Endometrial microvascular endothelial cells (primary cell): ENCODE measurements around the gene TYMP. TPM values are rescaled to one million over a fixed set of nuclear protein-coding genes. Genes with fewer than 3 reads are reported as not detected.

ENCODE experiments used
- in situ Hi-C: cut with HindIII; loops from 2 replicates; pipeline ENCODE4 v1.10.0; 2017; ENCODE audit warnings: low sequenced_read_pairs, low pct_unique_long_range_greater_than_20kb; ENCODE audit errors: inconsistent ontology term
- total RNA-seq: library from RNA; depleted of rRNA; stranded (reverse); fragments of >200 nt; gene quantifications from one replicate; pipeline ENCODE4 v1.2.3, GENCODE V29; 2015; ENCODE audit errors: inconsistent ontology term

The TYMP gene
- total RNA-seq, 1 donor from 2014 or later, result 16.1 TPM

DNA sequence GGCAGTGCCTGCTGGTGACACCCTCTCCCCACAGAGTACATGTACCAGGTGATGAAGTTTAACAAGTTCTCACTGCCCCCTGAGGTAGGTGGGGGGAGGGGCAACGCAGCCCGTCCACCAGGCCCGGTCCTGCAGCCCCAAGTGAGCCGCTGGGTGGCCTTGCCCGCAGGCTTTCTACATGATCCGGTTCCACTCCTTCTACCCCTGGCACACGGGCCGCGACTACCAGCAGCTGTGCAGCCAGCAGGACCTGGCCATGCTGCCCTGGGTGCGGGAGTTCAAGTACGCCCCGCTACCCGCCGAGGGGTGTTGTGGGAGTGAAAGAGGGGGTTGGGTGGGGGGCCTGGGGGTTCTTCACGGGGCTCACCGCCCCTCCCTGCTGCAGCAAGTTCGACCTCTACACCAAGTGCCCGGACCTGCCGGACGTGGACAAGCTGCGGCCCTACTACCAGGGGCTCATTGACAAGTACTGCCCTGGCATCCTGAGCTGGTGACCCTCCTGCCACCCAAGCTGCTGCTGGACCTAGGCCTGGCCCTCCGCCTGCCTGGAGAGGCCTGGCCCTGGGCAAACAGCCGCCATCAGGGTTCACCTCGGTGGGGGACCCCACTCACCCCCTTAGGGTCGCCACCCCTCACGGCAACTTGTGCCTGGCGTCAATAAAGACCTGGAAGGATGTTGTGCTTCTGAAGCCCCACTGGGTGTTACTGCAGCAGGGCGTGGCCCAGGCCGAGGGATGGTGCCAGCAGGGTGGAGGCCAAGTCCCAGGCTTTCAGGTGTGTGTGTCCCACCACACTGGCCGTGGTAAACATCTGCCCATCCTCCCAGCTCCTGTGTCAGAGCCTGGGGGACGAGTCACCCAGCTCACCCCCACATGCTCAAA is 40.2 kb downstream of the TYMP start:
- in situ Hi-C loops, result no loop called here

DNA sequence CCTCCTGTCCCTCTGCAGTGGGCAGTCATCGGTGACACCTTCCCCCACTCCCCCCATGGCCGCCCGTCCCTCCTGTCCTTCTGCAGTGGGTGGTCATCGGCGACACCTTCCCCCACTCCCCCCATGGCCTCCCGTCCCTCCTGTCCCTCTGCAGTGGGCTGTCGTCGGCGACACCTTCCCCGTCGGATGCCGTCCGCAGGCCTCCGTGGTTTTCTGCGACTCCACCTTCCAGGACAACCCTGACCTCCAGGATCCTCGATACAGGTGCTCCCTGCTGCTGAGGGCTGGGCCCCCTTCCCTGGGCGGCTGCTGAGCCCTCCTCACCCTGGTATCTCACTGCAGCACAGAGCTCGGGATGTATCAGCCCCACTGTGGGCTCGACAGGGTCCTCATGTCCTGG is 40.9 kb downstream of the TYMP start:
- in situ Hi-C loops, result no loop called here

DNA sequence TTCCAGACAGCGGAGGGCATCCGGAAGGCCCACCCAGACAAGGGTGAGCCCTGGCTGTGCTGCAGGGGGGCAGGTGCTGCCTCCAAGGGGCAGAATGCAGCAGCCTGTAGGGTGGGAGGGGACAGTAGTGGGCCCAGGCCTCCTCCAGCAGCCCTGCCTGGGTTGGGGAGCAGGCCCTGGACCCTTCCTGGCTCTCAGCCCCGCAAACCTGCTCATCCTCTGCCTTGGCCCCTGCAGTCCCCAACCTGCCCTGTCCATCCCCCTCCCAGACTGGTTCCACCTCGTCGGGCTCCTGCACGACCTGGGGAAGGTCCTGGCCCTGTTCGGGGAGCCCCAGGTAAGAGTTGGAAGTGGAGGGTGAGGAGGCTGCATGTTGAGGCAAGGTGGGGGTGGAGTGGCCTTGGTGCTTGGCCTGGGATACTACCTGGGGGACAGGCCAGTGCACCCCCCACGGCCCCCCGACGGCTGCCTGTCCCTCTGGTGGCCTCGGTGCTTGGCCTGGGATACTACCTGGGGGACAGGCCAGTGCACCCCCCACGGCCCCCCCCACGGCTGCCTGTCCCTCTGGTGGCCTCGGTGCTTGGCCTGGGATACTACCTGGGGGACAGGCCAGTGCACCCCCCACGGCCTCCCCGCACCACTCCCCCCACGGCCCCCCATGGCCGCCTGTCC is 41.7 kb downstream of the TYMP start:
- in situ Hi-C loops, result no loop called here

DNA sequence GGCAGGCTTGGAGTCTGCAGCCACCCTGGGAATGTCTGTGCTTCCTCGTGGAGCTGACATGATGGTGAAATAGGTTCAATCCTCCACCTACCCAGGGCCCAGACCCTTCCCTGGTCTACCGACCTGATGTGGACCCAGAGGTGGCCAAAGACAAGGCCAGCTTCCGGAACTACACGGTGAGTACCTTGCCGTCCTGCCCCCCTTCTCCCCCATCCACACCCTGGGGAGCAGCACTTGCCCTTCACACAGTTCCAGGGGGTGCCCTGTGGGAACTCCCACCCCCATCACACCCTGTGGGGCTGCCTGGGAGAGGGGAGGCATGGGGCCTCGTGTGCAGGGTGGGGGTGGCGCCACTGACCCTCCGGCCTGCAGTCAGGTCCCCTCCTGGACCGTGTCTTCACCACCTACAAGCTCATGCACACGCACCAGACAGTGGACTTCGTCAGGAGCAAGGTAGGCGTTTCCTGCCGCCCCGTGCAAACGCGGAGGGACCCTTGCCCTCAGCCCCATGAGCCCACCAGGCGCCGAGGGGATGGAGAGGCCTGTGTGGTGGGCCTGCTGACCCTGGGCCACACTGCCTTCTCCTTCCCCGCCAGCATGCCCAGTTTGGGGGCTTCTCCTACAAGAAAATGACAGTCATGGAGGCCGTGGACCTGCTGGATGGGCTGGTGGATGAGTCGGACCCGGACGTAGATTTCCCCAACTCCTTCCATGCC is 42.4 kb downstream of the TYMP start:
- in situ Hi-C loops, result no loop called here

- in situ Hi-C loops, result no loop called here
Measured at GRCh38 chr22:50486561-50487289, 43.1 kb downstream of the TYMP start, which contains the start of gene MIOX. Gene MIOX, plus strand, starts transcription at chr22:50486859. Its CDS starts 39 bp downstream, at chr22:50486898.

DNA sequence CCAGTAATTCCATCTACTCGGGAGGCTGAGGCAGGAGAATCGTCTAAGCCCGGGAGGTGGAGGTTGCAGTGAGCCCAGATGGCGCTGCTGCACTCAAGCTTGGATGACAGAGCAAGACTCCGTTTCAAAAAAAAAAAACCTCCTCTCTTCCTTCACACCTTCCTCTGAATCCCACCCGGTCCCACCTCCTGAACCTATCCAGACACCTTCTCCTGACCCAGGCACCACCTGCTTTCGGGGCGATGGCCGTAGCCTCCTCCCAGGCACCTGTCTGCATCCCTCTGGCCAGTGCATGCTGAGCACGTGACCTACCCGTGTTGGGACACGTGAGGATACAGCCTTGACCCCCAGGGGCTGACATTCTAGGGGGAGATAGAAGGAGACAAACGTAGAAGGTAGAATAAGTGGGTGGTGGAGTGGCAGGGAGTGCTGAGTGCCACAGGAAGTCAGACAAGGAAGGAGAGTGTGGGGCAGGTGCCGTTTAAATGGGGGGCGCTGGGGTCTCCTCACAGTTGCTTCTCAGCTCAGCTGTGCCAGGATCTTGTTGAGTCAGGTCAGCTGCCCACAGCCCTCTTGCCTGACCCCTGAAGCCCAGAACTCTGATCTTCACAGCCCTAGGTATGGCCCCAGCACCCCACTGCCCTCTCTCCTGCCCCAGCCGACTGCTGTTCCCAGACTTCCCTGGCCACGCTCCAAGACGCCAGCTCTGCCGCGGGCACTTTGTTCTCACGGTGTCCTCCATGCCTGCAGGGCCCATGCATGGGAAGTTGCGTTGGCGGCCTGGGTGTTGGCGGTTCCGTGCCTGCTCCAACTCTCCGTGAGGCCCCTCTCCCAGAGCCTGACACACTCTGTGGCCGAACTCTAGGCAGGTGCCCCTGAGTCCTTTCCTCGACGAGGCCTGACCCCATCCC is 44.3 kb downstream of the TYMP start:
- in situ Hi-C loops, result no loop called here

DNA sequence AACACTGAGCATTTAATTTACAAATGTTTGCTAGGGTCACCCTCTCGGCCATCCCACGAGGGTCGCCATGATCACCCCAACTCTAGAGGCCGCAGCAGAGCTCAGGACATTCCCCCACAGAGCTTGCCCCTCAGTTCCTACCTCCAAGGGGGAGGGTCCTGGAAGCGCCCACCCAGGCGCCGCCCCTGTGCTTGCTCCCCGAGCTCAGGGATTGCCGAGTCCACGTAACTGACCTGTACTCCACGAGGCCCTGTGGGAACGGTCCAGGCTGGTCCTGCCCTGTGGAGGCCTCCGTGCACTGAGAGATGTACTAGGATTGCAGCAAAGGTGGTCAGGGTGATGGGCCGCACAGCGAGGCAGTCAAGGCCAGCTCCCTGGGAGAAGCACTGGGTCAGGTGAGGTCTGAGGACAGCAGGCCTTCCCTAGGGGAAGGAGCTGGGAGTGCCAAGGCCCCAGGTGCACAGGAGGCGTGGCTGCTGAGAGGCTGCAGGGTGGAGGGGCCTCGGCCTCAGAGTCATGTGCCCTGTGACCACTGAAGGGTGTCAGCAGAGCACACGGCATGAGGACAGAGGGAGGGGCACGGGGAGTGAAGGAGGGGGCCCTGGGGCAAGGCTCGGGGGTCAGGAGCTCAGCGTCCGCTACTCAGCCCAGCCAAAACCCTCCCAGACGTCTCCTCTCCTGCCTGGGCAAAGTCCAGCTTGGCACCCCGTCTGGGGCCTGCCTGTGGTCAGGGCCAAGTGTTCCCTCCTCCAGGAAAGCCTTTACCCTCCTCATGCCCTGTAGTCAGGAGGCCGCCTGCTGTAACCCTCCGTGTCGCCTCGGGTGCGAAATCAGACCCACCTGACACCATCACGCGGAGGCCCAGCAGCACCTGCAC is 45.6 kb downstream of the TYMP start:
- in situ Hi-C loops, result no loop called here

DNA sequence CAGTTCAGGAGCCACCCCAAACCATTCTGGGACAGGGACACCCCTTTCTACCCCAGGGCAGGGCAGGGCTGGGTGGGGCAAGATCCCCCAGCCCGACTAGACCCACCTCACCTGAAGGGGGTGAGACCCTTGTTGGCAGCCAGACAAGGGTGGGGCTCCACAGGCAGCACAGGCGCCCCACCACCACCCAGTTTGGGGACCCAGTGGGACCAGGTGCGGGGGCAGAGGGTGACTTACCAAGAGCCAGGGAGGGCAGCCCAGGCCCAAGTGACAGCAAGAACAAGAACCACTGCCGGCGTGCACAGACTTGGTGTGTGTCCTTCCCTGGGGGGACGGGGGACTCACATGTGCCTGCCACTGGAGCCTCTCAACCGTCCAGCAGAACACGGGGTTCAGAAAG is 46.3 kb downstream of the TYMP start:
- in situ Hi-C loops, result no loop called here

GRCh38 chr22:50483106-50483505 is 46.7 kb downstream of the TYMP start:
- in situ Hi-C loops, result no loop called here

DNA sequence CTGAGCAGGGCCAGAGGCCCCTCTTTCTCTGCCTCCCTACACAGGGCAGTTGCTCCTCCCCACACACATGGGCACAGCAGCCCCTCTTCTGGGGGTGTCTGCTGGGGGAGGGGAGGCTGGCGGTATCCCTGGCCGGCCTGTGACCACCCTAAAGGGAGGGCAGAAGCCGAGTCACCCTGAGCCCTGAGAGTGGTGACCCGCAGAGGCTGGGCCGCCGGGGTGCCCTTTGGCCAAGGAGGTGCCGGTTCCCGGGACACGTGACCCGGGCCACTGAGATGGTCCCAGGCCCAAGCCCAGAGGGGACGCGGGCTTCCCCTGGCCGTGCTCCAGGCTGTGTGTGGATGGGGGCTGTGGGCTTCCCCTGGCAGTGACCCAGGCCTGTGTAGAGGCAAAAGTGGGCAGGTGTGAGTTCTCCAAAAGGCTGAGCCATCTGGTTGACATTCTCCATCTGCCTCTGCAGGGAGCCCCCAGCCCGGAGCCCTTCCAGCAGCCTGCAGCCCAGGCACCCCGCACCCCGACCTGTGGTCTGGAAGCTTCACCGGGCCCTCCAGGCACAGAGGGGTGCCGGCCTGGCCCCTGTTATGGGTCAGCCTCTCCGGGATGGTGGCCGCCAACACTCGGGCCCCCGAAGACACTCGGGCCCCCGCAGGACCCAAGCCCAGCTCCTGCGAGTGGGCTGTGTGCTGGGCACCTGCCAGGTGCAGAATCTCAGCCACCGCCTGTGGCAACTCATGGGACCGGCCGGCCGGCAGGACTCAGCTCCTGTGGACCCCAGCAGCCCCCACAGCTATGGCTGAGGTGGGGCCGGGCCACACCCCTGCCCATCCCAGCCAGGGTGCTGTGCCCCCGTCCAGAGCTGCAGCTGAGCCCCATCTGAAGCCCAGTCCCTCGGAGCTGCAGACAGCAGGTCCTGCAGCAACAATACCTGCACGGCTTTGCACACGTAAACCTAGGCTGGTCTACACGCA is 47.4 kb downstream of the TYMP start:
- in situ Hi-C loops, result no loop called here

DNA sequence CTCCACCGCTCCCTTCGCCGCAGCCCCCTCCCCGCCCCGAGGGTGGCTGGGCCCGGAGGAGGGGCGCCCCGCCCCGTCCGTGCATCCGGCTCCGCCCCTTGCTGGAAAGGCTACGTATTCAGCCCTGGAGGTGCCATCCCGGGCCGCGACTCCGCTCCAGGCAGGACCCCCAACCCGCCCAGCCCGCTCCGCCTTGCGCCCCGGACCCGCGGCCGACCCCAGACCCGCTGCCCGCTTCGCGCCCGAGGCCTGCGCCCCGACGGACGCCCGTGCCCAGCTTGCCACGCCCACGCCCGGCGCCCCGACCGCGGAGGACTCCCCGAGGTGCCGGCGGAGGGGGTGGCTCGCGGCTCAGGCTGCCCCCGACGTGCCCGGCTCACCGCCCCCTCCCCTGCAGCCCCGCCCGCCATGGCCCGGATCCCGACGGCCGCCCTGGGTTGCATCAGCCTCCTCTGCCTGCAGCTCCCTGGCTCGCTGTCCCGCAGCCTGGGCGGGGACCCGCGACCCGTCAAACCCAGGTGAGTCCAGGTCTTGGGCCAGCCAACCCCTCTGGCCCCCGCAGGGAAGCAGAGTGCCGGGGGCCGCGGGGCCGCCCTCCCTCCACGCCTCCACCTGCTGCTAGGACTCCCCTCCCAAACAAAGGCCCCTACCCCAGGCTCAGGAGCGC is 48.2 kb downstream of the TYMP start, which contains the start of gene ADM2:
ADM2 (plus strand) TSS at position 104 of the 667 bp plus-strand sequence; CDS start at position 409, 305 bp downstream.
- in situ Hi-C loops, result no loop called here

- in situ Hi-C loops, result no loop called here
Measured at GRCh38 chr22:50481045-50481439, 48.8 kb downstream of the TYMP start.

GRCh38 chr22:50479721-50480120 is 50.1 kb downstream of the TYMP start:
- in situ Hi-C loops, result no loop called here

DNA sequence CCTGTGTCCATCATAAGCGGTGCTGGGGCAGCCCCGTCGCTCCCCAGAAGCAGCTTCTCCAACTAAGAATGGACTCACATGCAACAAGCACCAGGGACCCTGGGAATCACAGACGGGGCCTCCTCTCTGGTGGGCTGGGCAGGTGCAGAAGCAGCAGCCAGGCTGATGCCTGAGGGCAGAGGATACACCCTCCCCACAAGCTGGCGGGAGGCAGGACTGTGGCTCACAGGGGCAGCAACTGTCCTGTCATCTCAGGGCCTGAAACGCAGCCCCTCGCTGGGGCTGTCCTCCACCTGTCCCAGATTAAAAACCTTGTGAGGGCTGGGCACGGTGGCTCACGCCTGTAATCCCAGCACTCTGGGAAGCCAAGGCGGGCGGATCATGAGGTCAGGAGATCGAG is 51.9 kb downstream of the TYMP start:
- in situ Hi-C loops, result no loop called here

GRCh38 chr22:50476868-50477267 is 52.9 kb downstream of the TYMP start:
- in situ Hi-C loops, result no loop called here
